Activated CD8-positive, alpha-beta memory T cell treated with anti-CD3 and anti-CD28 coated beads, Interleukin-2, amount 10 ng/mL, durations not matched to agents 7 days and 5 days (primary cell): ENCODE measurements around the gene OPRL1. TPM values are rescaled to one million over a fixed set of nuclear protein-coding genes. Genes with fewer than 3 reads are reported as not detected.

Source experiments
- ATAC-seq: fragments of 150-1000 bp; cut with Tn5 transposase; one replicate; pipeline ENCODE4 v1.10.0; 2021; ENCODE audit warnings: moderate library complexity
- CTCF ChIA-PET: fragments of 350-600 bp; sonication (Branson Sonifier 250); formaldehyde crosslinking; loops from one replicate; lab custom pipeline; 2021; ENCODE audit warnings: antibody characterized with exemption; lab: Charles Lee
- DNase-seq: peaks from one replicate; pipeline ENCODE4 v3.0.0-alpha.2; 2020
- H3K27ac Mint-ChIP-seq: one replicate; pipeline ENCODE4 v1.8.0; 2021; ENCODE audit warnings: mild to moderate bottlenecking, mixed read lengths
- H3K27me3 Mint-ChIP-seq: one replicate; pipeline ENCODE4 v1.8.0; 2021; ENCODE audit warnings: mixed read lengths
- H3K36me3 Mint-ChIP-seq: one replicate; pipeline ENCODE4 v1.8.0; 2021; ENCODE audit warnings: mild to moderate bottlenecking, mixed read lengths
- H3K4me1 Mint-ChIP-seq: one replicate; pipeline ENCODE4 v1.8.0; 2021; ENCODE audit warnings: mixed read lengths
- H3K4me3 Mint-ChIP-seq: one replicate; pipeline ENCODE4 v1.8.0; 2021; ENCODE audit warnings: mild to moderate bottlenecking, moderate library complexity, mixed read lengths
- H3K9me3 Mint-ChIP-seq: one replicate; pipeline ENCODE4 v1.8.0; 2022; ENCODE audit warnings: low read depth, mixed read lengths
- total RNA-seq, 2 experiments: library from RNA; stranded (reverse); gene quantifications; one replicate each; pipeline ENCODE4 v1.2.3, GENCODE V29; 2021

OPRL1 gene
- total RNA-seq, 2 experiments from 2014 or later, result 0.75 to 0.99 TPM

- CTCF ChIA-PET, result interaction anchor here (1.0 to 7.4 kb wide), 8 partner anchors 8 to 74 kb away, joined by 3 to 78 read pairs (median 6); partner anchors contain the start of genes OPRL1, PRPF6 and SAMD10
- peaks cover 30% of the 10 kb centered on the region for H3K4me1 Mint-ChIP-seq
Measured at GRCh38 chr20:64053841-64054661, 25.8 kb upstream of the OPRL1 start.

GRCh38 chr20:64055396-64055892 is 24.4 kb upstream of the OPRL1 start:
- H3K4me1 Mint-ChIP-seq, result peaks cover 30% of the 10 kb centered on the region
- no peak for ATAC-seq
- H3K4me3 Mint-ChIP-seq, result no peak overlapping the region
- CTCF ChIA-PET, result interaction anchor here (1.8 to 7.4 kb wide), 3 partner anchors 16 to 75 kb away, joined by 5 to 78 read pairs (median 12); partner anchors contain the start of genes PRPF6 and SAMD10
- H3K9me3 Mint-ChIP-seq, result no peaks in the 10 kb centered on the region
- H3K36me3 Mint-ChIP-seq, result no peaks in the 10 kb centered on the region
- DNase-seq, result no peak
- peaks cover 14% of the 10 kb centered on the region for H3K27me3 Mint-ChIP-seq
- peak overlapping the region; percentile 68 for H3K27ac Mint-ChIP-seq

More at GRCh38 chr20:64053841-64054661, 25.8 kb upstream of the OPRL1 start:
- H3K9me3 Mint-ChIP-seq, result no peaks in the 10 kb centered on the region
- H3K4me3 Mint-ChIP-seq, result no peak overlapping the region
- ATAC-seq (no peak), DNase-seq (no peak)
- no peaks in the 10 kb centered on the region for H3K36me3 Mint-ChIP-seq
- H3K27me3 Mint-ChIP-seq, result peaks cover 19% of the 10 kb centered on the region
- H3K27ac Mint-ChIP-seq, result no peak overlapping the region

GRCh38 chr20:64055893-64056638 is 23.8 kb upstream of the OPRL1 start:
- Mint-ChIP-seq H3K36me3 (no peaks in the 10 kb centered on the region), H3K9me3 (no peaks in the 10 kb centered on the region), H3K4me3 (no peak overlapping the region), H3K4me1 (peaks cover 30% of the 10 kb centered on the region), H3K27me3 (peaks cover 8% of the 10 kb centered on the region), H3K27ac (no peak overlapping the region)
- DNase-seq, result no peak
- ATAC-seq, result no peak
- CTCF ChIA-PET, result interaction anchor here (7.4 kb wide), 1 partner anchor 15 kb away, joined by 133 read pairs; the partner anchor contains the start of gene C20orf204

GRCh38 chr20:64056639-64056888 is 23.3 kb upstream of the OPRL1 start:
- DNase-seq (no peak), ATAC-seq (no peak)
- Mint-ChIP-seq H3K4me3 (no peak overlapping the region), H3K9me3 (no peaks in the 10 kb centered on the region), H3K27ac (no peak overlapping the region), H3K27me3 (peaks cover 4% of the 10 kb centered on the region), H3K4me1 (peaks cover 30% of the 10 kb centered on the region), H3K36me3 (no peaks in the 10 kb centered on the region)
- CTCF ChIA-PET, result interaction anchor here (7.4 kb wide), 1 partner anchor 16 kb away, joined by 133 read pairs; the partner anchor contains the start of gene C20orf204

GRCh38 chr20:64056889-64057627 is 22.8 kb upstream of the OPRL1 start:
- DNase-seq (no peak), ATAC-seq (peak; percentile 41)
- no peaks in the 10 kb centered on the region for H3K36me3 Mint-ChIP-seq
- CTCF ChIA-PET, result interaction anchor here (0.8 to 7.4 kb wide), 15 partner anchors 9 to 519 kb away, joined by 3 to 133 read pairs (median 4); partner anchors contain the start of genes C20orf204, PRPF6, TPD52L2 and UCKL1
- peak overlapping the region; percentile 64 for H3K4me3 Mint-ChIP-seq
- H3K27me3 Mint-ChIP-seq, result no peaks in the 10 kb centered on the region
- H3K4me1 Mint-ChIP-seq, result peaks cover 32% of the 10 kb centered on the region
- no peaks in the 10 kb centered on the region for H3K9me3 Mint-ChIP-seq
- peak overlapping the region; percentile 80 for H3K27ac Mint-ChIP-seq

- CTCF ChIA-PET, result interaction anchor here (0.8 to 7.4 kb wide), 15 partner anchors 8 to 520 kb away, joined by 3 to 133 read pairs (median 4); partner anchors contain the start of genes C20orf204, PRPF6, TPD52L2 and UCKL1
- DNase-seq (peak; percentile 89), ATAC-seq (peak; percentile 81)
- Mint-ChIP-seq H3K9me3 (no peaks in the 10 kb centered on the region), H3K4me1 (peaks cover 37% of the 10 kb centered on the region), H3K27ac (peak overlapping the region; percentile 80), H3K4me3 (peak overlapping the region; percentile 64), H3K36me3 (no peaks in the 10 kb centered on the region), H3K27me3 (no peaks in the 10 kb centered on the region)
Measured at GRCh38 chr20:64057628-64058498, 22.0 kb upstream of the OPRL1 start.

GRCh38 chr20:64058536-64058935 is 21.3 kb upstream of the OPRL1 start:
- no peaks in the 10 kb centered on the region for H3K27me3 Mint-ChIP-seq
- ATAC-seq, result no peak
- no peak for DNase-seq
- CTCF ChIA-PET, result interaction anchor here (0.7 to 7.4 kb wide), 3 partner anchors 8 to 79 kb away, joined by 3 to 133 read pairs (median 18); partner anchors contain the start of genes C20orf204, PRPF6 and SAMD10
- H3K4me3 Mint-ChIP-seq, result peak overlapping the region; percentile 38
- peaks cover 38% of the 10 kb centered on the region for H3K4me1 Mint-ChIP-seq
- H3K9me3 Mint-ChIP-seq, result no peaks in the 10 kb centered on the region
- H3K36me3 Mint-ChIP-seq, result no peaks in the 10 kb centered on the region
- H3K27ac Mint-ChIP-seq, result no peak overlapping the region

- no peaks in the 10 kb centered on the region for H3K36me3 Mint-ChIP-seq
- peak overlapping the region; percentile 62 for H3K27ac Mint-ChIP-seq
- H3K4me3 Mint-ChIP-seq, result peak overlapping the region; percentile 85
- ATAC-seq (no peak), DNase-seq (no peak)
- H3K4me1 Mint-ChIP-seq, result peaks cover 57% of the 10 kb centered on the region
- H3K9me3 Mint-ChIP-seq, result no peaks in the 10 kb centered on the region
- CTCF ChIA-PET, result interaction anchor here (0.9 to 7.4 kb wide), 9 partner anchors 9 to 151 kb away, joined by 3 to 133 read pairs (median 3); partner anchors contain the start of genes C20orf204, LKAAEAR1, PRPF6 and SAMD10
- no peaks in the 10 kb centered on the region for H3K27me3 Mint-ChIP-seq
Measured at GRCh38 chr20:64062276-64062595, 17.6 kb upstream of the OPRL1 start.

GRCh38 chr20:64062596-64063388 is 17.1 kb upstream of the OPRL1 start, which contains the start of gene TCEA2:
Gene TCEA2 (plus strand): TSS chr20:64063198. CDS start chr20:64063313, 115 bp downstream.
- no peaks in the 10 kb centered on the region for H3K27me3 Mint-ChIP-seq
- H3K27ac Mint-ChIP-seq, result peak within 1 kb of the TSS; percentile 85
- DNase-seq (peak; percentile 97), ATAC-seq (peak; percentile 83)
- peaks cover 56% of the 10 kb centered on the region for H3K4me1 Mint-ChIP-seq
- CTCF ChIA-PET, result interaction anchor here (0.8 to 7.4 kb wide), 9 partner anchors 10 to 152 kb away, joined by 3 to 133 read pairs (median 4); partner anchors contain the start of genes C20orf204, LKAAEAR1, PRPF6 and SAMD10
- no peaks in the 10 kb centered on the region for H3K9me3 Mint-ChIP-seq
- peak within 1 kb of the TSS; percentile 85 for H3K4me3 Mint-ChIP-seq
- H3K36me3 Mint-ChIP-seq, result no peaks in the 10 kb centered on the region

GRCh38 chr20:64063389-64064144 is 16.3 kb upstream of the OPRL1 start:
- ATAC-seq (no peak), DNase-seq (no peak)
- no peaks in the 10 kb centered on the region for H3K27me3 Mint-ChIP-seq
- no peaks in the 10 kb centered on the region for H3K9me3 Mint-ChIP-seq
- CTCF ChIA-PET, result interaction anchor here (0.8 to 7.4 kb wide), 9 partner anchors 9 to 90 kb away, joined by 3 to 133 read pairs (median 5); partner anchors contain the start of genes C20orf204, LKAAEAR1, OPRL1 and PRPF6
- peaks cover 58% of the 10 kb centered on the region for H3K4me1 Mint-ChIP-seq
- H3K36me3 Mint-ChIP-seq, result no peaks in the 10 kb centered on the region
- H3K27ac Mint-ChIP-seq, result peak overlapping the region; percentile 85
- H3K4me3 Mint-ChIP-seq, result peak overlapping the region; percentile 85
